Sigmoid colon (tissue), 4 donors: ENCODE measurements around the gene PEX14.

Source experiments
- POLR2AphosphoS5 ChIP-seq, 4 donors: sonication (generic); formaldehyde crosslinking; IDR thresholded peaks; one replicate each; pipeline ENCODE4 v1.6.1; 2017; ENCODE audit warnings: antibody characterized with exemption in 4 of 4
- TF ChIP-seq, protein P1 (sequence below), 4 experiments: fragments of 450-650 bp in 3 of 4; fragments of 200-600 bp in 1 of 4; IDR thresholded peaks; one replicate each; pipeline ENCODE4 v1.5.1; 2016 to 2019; ENCODE audit warnings: antibody characterized with exemption in 4 of 4, mild to moderate bottlenecking in 3 of 4, moderate library complexity in 2 of 4

DNA sequence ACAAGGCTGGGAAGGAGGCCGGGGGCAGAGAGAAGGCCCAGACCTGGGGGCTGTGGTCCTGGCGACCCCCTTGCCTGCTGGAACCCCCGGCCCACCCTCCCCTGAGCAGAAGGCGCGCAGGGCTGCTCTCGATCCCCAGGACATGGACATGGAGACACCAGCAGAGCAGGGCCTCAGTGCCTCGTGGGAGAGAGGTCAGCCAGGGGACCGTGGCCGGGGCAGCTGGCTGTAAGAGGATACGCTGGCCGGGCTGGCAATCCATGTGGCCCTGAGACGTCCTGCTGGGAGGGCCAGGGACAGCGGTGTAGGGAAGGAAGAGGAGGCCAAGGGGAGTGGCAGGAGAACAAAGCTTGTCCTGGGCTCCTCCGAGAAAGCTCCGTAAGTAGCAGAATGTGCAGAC is 189.5 kb downstream of the PEX14 start:
- TF ChIP-seq, protein P1, sequence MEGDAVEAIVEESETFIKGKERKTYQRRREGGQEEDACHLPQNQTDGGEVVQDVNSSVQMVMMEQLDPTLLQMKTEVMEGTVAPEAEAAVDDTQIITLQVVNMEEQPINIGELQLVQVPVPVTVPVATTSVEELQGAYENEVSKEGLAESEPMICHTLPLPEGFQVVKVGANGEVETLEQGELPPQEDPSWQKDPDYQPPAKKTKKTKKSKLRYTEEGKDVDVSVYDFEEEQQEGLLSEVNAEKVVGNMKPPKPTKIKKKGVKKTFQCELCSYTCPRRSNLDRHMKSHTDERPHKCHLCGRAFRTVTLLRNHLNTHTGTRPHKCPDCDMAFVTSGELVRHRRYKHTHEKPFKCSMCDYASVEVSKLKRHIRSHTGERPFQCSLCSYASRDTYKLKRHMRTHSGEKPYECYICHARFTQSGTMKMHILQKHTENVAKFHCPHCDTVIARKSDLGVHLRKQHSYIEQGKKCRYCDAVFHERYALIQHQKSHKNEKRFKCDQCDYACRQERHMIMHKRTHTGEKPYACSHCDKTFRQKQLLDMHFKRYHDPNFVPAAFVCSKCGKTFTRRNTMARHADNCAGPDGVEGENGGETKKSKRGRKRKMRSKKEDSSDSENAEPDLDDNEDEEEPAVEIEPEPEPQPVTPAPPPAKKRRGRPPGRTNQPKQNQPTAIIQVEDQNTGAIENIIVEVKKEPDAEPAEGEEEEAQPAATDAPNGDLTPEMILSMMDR (IDR thresholded peaks at IDR 0.05) = no peak
- TF ChIP-seq POLR2AphosphoS5 (IDR thresholded peaks at IDR 0.05) = no peak
